Uterus (tissue), 4 donors: ENCODE results near the gene CELSR3. TPM values are rescaled to one million over a fixed set of nuclear protein-coding genes. Genes with fewer than 3 reads are reported as not detected.

Experiments
- DNase-seq, 2 donors: peaks; one replicate each; pipeline ENCODE4 v3.0.0-alpha.2; 2019 to 2020
- H3K27ac ChIP-seq, 2 donors: fragments of 200-600 bp; sonication (generic); 1 replicate in 1 of 2; 2 replicates in 1 of 2; pipeline ENCODE4 v1.5.1; 2016 to 2018
- H3K27me3 ChIP-seq, 2 donors: fragments of 200-600 bp; sonication (generic); one replicate each; pipeline ENCODE4 v1.5.1; 2018 to 2019; ENCODE audit warnings: control low read depth in 1 of 2
- H3K36me3 ChIP-seq, 2 donors: fragments of 200-600 bp; sonication (generic); one replicate each; pipeline ENCODE4 v1.5.1; 2019; ENCODE audit warnings: control low read depth in 1 of 2
- H3K4me1 ChIP-seq, 2 donors: fragments of 200-600 bp; sonication (generic); one replicate each; pipeline ENCODE4 v1.5.1; 2018 to 2019; ENCODE audit warnings: control low read depth in 1 of 2
- H3K4me3 ChIP-seq, 2 donors: fragments of 200-600 bp; sonication (generic); 1 replicate in 1 of 2; 2 replicates in 1 of 2; pipeline ENCODE4 v1.5.1; 2018 to 2019; ENCODE audit warnings: mild to moderate bottlenecking in 1 of 2
- H3K9me3 ChIP-seq, 2 donors: fragments of 200-600 bp; sonication (generic); one replicate each; pipeline ENCODE4 v1.5.1; 2019; ENCODE audit warnings: control low read depth in 1 of 2
- CTCF ChIP-seq, 4 experiments: fragments of 200-600 bp in 2 of 4; fragments of 450-650 bp in 2 of 4; sonication (generic) in 2 of 4; IDR thresholded peaks; one replicate each; pipeline ENCODE4 v1.5.1; 2016 to 2019; ENCODE audit warnings: antibody characterized with exemption in 4 of 4, mild to moderate bottlenecking in 2 of 4, moderate library complexity in 1 of 4
- POLR2A ChIP-seq, 2 donors: fragments of 450-650 bp; IDR thresholded peaks; one replicate each; pipeline ENCODE4 v1.6.1; 2016; ENCODE audit warnings: antibody characterized with exemption in 2 of 2, mild to moderate bottlenecking in 1 of 2, moderate library complexity in 1 of 2
- intact Hi-C: fragments of 100-400 bp; cut with DNase I; formaldehyde crosslinking; loops from one replicate; pipeline ENCODE4 v1.15.1; 2023; ENCODE audit warnings: low total_unique reads
- total RNA-seq, 4 donors: library from RNA; depleted of rRNA in 3 of 4; stranded (reverse); fragments of >200 nt in 3 of 4; gene quantifications; one replicate each; pipeline versions ENCODE4 v1.1.0 to v1.2.4, GENCODE V29; 2014 to 2023
- donor health status: DM: yes; HTN: yes; CAD: no.

Gene CELSR3
- total RNA-seq, 4 donors from 2014 or later = under 0.01 to 3.4 (median 1.3) TPM; not detected in 1

DNA sequence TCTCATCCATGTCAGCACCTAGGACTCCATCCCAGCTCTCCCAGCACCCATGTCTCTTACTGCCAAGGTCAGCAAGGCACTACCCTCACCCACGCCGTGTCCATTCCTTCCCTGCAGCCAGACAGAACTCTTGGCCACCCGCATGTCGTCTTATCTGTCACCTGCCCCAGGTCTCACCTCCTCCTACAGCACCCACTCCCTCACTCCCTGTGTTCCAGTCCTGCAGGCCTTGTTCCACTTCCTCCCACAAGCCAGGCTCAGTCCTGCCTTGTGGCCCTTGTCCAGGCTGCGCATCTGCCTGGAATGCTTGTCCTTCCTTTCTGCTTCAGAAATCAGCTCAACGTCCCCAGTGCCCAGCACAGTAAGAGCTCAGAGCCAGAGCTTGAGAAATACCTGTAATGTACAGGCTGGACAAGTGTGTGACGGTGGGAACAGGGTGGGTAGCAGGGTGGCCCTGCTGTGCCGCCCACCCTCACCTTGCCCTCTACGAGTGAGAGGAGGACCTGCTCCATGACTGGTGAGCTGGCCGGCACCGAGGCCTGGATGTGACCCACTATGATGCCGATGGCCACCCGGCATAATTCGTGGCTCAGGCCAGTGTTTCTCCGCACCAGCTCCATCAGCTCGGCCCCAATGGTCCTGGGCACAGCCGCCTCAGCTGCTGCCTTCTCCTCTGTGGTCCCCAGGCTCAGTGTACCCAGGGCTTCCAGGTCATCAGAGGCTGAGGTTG lies 18.3 kb upstream of the CELSR3 start:
- no peaks in the 10 kb centered on the region for H3K27me3 ChIP-seq
- H3K36me3 ChIP-seq = no peaks in the 10 kb centered on the region
- no peak overlapping the region for H3K4me3 ChIP-seq
- TF ChIP-seq POLR2A (IDR thresholded peaks at IDR 0.05) (no peak), CTCF (IDR thresholded peaks at IDR 0.05) (no peak)
- H3K9me3 ChIP-seq = no peaks in the 10 kb centered on the region
- peaks cover 0 to 10% of the 10 kb centered on the region in 2 donors for H3K4me1 ChIP-seq
- intact Hi-C loops = no loop called here
- DNase-seq = no peak
- no peak overlapping the region for H3K27ac ChIP-seq

DNA sequence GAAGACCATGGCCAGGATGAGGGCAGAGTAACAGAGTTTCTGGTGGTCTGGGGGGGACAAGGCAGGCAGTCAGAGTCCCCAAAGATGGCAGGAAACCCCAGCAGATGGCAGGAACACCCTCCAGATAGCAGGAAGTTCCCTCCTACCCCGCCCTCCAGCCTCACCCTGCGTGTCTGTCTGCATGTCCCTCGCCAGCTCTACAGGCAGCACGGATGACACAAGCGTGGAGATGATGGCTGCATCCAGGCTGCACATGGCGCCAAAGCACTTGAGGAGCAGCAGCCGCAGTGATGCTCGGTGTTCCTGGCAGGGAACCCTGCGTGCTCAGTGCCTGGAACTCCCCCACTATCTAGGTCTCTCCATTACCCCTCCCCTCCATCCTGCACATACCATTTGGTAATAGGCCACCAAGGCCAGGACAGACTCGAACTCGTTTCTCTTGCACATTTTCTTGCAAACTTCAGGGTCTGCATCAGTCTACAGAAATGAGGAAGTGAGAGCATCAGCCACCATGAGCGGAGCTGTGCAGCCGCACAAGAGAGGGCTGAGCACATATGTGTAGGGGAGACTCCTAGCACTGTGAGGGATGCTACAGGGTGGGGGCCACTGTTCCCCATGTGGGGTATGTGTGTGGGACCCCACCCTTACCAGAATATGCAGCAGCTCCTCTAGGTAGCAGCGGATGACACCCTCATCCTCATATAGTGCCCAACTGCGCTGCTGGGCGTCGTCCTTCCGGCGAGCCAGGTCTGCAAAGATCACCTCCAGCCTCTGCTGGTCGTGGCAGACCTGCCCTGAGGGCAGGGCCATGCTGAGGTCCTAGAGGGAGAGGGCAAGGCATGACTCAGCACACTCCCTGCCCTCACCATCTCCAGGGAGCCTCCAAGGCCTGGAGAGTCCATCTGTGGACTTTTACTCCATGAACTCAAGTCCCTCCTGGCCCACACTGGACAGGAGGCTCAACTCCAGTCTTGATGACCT lies 17.0 kb upstream of the CELSR3 start:
- Histone ChIP-seq H3K27me3 (no peaks in the 10 kb centered on the region), H3K4me1 (peaks cover 0 to 10% of the 10 kb centered on the region in 2 donors), H3K27ac (no peak overlapping the region), H3K4me3 (no peak overlapping the region), H3K9me3 (no peaks in the 10 kb centered on the region), H3K36me3 (no peaks in the 10 kb centered on the region)
- DNase-seq = no peak
- intact Hi-C loops = no loop called here
- TF ChIP-seq CTCF (IDR thresholded peaks at IDR 0.05) = no peak
- TF ChIP-seq POLR2A (IDR thresholded peaks at IDR 0.05) = no peak

DNA sequence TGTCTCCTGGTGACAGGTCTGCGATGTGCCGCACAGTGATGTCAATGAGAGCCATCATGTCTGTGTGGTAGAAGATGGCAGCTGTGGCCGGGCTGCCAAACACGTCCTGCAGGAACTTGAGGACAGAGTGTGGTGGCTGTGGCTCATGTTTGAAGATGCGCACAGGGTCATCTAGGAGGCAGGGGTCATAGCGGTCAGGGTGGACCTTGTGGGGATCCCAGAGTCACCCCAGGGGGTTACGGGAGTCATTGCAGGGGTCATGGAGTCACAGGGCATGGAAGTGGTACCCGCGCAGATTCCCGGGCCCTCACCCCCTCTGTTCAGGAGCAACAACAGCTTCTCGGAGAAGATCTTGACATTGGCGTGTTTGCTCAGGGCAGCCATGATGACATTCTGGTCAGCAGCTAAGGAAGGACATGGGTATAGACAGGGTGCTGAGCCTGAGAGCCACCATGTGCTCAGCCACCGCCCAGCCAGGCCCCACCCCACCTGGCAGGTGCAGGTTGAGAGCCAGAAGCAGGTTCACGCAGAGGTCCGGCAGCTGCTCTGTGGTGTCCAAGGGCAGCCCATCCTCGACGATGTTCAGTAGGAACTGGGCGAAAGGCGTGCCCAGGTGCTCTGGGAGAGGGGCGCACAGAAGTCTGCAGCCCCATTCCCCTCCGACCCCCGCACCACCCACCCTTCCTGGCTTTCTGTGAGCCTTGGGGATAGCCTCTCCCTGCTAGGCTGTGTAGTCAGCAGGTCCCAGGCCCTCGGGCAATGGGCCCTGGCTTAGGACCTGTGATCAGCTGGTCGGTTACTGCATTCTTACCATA lies 16.1 kb upstream of the CELSR3 start:
- Histone ChIP-seq H3K9me3 (no peaks in the 10 kb centered on the region), H3K27ac (no peak overlapping the region), H3K4me1 (peaks cover 0 to 10% of the 10 kb centered on the region in 2 donors), H3K4me3 (no peak overlapping the region), H3K27me3 (no peaks in the 10 kb centered on the region), H3K36me3 (no peaks in the 10 kb centered on the region)
- no peak for DNase-seq
- TF ChIP-seq POLR2A (IDR thresholded peaks at IDR 0.05) (no peak), CTCF (IDR thresholded peaks at IDR 0.05) (no peak)
- intact Hi-C loops = no loop called here

GRCh38 chr3:48678056-48678455 lies 15.4 kb upstream of the CELSR3 start:
- no peak overlapping the region for H3K4me3 ChIP-seq
- no peaks in the 10 kb centered on the region for H3K9me3 ChIP-seq
- peaks cover 0 to 4% of the 10 kb centered on the region in 2 donors for H3K4me1 ChIP-seq
- H3K27ac ChIP-seq = no peak overlapping the region
- H3K27me3 ChIP-seq = no peaks in the 10 kb centered on the region
- H3K36me3 ChIP-seq = no peaks in the 10 kb centered on the region
- TF ChIP-seq CTCF (IDR thresholded peaks at IDR 0.05) (no peak), POLR2A (IDR thresholded peaks at IDR 0.05) (no peak)
- DNase-seq = no peak
- intact Hi-C loops = no loop called here
